ENCODE measurements around the gene LRIG2.
"Not testable (repeated sequence)": the region's sequence is repeated elsewhere in the genome, so short reads cannot be mapped to it uniquely, and the experiment has no call there.

LRIG2 gene, protein sequence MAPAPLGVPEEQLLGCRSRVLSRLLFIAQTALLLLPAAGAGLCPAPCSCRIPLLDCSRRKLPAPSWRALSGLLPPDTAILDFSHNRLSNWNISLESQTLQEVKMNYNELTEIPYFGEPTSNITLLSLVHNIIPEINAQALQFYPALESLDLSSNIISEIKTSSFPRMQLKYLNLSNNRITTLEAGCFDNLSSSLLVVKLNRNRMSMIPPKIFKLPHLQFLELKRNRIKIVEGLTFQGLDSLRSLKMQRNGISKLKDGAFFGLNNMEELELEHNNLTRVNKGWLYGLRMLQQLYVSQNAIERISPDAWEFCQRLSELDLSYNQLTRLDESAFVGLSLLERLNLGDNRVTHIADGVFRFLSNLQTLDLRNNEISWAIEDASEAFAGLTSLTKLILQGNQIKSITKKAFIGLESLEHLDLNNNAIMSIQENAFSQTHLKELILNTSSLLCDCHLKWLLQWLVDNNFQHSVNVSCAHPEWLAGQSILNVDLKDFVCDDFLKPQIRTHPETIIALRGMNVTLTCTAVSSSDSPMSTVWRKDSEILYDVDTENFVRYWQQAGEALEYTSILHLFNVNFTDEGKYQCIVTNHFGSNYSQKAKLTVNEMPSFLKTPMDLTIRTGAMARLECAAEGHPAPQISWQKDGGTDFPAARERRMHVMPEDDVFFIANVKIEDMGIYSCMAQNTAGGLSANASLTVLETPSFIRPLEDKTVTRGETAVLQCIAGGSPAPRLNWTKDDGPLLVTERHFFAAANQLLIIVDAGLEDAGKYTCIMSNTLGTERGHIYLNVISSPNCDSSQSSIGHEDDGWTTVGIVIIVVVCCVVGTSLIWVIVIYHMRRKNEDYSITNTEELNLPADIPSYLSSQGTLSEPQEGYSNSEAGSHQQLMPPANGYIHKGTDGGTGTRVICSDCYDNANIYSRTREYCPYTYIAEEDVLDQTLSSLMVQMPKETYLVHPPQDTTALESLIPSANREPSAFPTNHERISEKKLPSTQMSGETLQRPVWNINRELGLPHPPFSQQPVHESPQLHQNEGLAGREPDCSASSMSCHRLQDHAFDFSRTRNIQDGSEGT

DNA sequence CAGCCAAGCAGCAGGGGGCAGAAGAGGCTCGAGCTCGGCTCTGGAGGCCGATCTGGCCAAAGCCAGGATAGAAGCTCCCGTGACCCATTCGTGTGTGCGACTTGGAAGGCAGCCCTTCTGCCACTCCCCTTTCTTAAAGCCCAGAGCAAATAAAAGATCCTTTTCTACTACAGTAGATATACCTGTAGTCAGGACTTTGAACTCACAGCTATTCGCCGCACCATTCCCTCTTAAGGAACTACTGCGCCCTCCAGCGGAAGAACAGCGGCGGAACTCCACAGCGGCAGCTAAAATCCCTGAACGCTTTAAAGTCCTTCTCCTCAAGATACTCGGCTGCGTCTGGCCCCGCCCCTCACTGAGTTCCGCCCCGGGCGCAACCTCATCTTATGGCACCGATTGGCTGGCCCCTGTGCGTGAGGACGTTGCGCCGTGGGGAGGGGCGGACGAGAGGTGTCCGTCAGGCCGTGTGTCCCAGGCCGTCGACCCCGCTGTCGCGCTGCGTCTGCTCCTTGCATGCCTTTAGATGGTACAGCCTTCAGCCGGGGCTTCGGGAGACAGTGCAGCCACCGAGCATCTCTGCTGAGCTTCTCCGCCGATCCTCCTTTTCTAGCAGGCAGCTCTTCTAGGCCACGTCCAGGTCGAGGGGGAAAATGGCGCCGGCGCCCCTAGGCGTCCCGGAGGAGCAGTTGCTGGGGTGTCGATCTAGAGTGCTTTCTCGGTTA is at the start of gene LRIG2:
LRIG2 (plus strand) TSS at position 442 of the 722 bp plus-strand sequence; CDS start at position 651, 209 bp downstream.
- peak; percentile 88 to 98 for DNase-seq

DNA sequence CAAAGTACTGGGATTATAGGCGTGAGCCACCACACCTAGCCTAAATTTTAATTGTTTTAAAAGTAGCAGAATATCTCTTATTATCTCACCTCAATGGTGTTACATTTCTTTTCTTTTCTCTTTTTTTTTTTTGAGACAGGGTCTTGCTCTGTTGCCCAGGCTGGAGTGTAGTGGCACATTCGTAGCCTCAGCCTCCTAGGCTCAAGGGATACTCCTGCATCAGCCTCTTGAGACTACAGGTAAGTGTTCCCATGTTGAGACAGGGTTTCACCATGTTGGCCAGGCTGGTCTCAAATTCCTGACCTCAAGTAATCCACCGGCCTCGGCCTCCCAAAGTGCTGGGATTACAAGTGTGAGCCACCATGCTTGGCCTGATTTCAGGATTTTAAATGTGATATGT is 49.7 kb upstream of the LRIG2 start:
- not testable (repeated sequence) for DNase-seq

DNA sequence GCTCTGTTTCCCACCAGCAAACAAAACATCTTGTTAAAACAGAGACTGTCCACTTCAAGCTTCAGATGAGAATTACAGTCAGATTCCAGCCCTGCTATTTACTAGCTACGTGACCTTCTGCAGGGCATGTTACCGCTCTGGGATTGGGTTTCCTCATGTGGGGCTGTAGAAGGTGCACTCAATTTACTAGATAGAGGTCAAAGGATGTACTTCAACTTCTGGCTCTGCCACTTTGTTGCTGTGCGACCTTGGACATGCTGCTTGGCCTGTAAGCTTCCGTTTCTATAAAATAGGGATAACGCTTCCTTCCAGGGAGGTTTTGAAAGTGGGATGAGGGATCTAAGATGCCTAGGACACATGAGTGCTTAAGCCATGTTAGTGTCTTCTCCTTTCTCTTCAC is 46.0 kb upstream of the LRIG2 start:
- no peak for DNase-seq

DNA sequence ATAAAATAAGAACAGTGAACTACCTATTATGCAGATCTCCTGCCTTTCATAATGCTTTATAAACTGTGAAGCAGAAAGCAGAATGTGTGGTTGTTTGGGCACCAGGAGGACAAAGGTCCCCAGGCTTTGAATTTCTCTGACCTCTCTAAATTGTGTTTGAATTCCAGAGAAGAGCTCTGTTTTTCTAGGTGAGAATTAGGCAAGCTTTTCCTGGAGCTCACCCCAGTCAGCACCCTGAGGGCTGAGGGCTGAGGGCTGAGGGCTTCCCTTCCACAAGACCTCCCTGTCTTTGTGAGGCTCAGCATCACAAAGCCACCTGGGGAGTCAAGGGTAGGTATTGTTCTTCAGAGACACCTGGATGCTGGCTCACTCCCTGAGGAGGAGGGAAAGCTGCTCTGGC is 45.5 kb upstream of the LRIG2 start:
- DNase-seq = no peak

DNA sequence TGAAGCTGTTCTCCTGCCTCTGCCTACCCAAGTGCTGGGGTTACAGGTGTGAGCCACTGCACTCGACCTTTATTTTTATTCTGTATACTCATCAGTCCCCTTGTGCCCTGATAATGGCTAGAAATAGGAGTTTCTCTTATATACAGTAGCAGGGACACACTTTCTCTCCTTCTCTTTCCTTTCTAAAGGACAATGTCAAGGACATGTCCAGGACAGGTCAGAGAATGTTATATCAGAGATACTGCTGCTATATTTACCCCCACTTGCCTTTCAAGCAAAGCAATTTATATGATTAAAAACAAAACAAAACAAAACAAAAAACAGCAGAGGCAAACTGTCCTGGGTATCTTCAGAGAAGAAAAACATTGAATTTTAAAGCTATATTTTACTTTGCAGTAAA is 43.2 kb upstream of the LRIG2 start:
- no peak for DNase-seq

DNA sequence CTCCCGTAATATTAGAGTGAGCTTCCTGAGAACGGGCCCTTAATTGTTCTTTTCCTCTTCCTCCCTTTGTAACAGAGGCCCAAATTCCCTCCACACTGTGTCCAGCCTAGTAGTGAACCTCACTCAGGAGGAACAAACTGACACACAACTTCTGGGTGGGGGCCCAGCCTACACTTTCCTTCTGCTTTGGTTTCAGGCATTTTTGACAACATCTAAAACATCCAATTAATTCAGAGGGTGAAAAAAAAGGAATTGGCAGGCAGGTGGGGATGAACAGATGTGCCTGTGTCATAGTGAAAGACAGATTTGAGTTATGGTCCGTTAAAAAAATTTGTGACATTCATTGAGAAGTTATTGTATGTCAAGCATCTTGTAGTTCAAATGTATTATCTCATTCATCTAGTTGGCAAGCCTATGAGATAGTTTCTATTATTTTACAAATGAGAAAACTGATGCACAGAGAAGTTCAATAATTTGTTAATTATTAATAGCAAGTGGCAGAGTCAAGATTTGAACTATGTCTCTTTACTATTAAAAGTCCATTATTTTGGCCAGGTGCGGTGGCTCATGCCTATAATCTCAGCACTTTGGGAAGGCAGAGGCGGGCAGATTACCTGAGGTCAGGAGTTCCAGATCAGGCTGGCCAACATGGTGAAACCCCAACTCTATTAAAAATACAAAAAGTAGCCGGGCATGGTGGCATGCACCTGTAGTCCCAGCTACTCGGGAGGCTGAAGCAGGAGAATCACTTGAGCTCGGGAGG is 41.6 kb upstream of the LRIG2 start:
- DNase-seq = no peak

DNA sequence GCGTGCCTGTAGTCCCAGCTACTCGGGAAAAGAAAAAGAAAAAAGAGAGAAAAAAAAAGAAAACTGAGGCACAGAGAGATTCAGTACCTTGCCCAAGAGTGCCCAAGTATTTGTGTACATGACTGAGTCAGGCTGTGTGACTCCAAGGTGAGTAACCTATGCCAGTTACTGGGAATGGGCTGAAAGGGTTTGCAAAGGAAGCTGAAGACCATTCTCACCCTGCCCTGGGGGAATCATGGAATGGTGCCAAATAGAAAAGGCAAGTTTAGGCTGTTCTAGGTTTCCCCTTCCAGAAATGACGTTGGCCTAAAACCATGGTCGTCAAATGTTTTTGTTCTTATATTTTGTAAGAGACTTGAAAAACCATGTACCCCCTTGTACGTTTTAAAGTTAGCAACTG is 37.9 kb upstream of the LRIG2 start:
- no peak for DNase-seq

DNA sequence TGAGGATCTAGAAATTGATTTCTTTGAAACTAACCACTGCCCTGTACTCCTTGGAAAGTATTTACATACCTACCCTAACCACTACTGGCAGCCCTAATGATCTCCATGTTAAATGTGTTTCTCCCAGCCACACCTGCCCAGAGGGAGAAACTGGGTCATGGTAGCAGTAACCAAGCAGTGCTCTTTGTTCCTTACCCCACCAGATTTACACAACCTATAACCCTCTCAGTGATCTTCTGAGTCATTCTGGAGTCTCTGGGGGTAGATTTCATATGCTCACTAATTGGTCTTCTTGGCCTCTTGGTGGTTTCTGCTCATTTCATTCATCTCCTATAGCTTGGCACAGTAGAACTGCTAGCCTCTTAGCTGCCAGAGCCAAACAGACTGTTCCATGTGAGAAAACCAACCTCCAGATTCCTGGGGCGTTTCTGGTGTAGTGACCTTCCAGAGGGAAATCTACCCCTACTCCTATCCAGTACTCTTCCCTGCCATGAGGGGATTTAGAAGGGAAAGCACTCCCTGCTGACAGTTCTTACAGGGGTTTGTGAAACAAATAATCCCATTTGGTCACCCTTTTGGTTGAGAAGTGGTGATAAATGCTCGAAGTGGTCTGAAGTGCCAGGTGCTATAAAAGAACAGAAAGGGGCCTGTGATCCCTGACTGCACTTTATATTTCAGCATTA is 36.2 kb upstream of the LRIG2 start:
- DNase-seq = no peak

DNA sequence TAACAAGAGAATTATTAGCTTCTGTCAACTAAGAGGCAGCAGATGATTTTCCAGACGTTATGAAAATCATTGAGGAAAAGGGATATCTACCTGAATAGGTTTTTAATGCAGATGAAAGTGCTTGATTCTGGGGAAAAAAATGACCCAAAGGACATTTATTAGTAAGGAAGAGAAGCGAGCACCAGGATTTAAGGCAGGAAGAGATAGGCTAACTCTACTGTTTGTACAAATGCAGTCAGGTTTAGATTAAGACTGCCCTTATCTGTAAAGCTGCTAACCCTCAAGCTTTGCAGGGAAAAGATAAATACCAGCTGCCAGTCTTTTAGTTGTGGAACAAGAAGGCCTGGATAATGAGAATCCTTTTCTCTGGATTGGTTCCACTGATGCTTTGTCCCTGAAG is 33.0 kb upstream of the LRIG2 start:
- DNase-seq = no peak

DNA sequence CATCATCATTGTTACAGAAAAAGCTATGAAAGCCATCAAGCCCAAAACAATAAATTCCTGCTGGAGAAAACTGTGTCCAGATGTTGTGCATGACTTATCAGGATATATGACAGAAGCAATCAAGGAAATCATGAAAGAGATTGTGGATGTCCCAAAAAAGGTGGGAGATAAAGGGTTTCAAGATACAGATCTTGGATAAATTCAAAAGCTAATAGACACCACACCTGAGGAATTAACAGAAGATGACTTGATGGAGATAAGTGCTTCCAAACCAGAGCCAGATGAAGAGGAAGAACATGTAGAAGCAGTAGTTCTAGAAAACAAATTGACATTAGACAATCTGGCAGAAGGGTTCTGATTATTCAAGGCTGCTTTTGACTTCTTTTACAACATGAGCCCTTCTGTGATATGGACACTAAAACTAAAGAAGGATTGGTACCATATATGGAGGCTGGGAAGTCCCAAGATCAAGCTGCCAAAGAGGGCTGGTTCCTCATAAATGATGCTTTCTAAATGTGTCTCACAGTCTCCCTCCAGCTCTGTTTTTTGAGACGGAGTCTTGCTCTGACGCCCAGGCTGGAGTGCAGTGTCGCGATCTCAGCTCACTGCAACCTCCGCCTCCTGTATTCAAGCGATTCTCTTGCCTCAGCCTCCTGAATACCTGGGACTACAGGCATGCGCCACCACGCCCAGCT is 32.1 kb upstream of the LRIG2 start:
- DNase-seq = no peak

DNA sequence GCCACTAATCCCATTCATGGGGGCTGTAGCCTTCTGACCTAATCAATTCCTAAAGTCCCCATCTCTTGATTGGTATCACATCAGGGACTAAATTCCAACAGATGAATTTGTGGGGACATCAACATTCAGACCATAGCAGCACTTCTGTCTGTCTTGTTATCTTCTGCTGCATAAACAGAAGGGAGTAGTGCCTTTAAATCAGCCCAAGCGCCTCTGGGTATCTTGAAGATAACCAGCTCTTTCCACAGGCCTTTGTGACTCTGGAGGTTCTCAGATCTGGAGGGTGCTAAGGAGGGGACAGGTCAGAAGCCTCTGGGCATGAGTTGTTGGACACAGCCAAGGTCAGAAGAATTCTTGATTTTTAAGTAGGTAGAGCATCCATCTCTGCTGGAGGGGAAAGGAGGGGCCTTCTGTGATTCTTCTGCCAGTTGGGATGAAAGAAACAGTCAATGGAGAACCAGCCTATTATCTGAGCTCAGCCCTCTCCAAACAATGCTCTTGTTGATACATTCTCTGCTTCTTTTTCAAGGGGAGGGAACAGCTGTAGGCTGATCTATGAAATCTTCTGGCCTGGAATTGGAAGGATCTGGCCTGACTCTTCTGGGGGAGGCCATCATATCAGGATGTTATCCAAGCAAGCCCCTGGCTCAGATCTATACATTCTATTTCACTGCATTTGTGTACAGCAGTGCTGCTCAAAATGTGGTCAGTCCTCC is 31.3 kb upstream of the LRIG2 start:
- no peak for DNase-seq

DNA sequence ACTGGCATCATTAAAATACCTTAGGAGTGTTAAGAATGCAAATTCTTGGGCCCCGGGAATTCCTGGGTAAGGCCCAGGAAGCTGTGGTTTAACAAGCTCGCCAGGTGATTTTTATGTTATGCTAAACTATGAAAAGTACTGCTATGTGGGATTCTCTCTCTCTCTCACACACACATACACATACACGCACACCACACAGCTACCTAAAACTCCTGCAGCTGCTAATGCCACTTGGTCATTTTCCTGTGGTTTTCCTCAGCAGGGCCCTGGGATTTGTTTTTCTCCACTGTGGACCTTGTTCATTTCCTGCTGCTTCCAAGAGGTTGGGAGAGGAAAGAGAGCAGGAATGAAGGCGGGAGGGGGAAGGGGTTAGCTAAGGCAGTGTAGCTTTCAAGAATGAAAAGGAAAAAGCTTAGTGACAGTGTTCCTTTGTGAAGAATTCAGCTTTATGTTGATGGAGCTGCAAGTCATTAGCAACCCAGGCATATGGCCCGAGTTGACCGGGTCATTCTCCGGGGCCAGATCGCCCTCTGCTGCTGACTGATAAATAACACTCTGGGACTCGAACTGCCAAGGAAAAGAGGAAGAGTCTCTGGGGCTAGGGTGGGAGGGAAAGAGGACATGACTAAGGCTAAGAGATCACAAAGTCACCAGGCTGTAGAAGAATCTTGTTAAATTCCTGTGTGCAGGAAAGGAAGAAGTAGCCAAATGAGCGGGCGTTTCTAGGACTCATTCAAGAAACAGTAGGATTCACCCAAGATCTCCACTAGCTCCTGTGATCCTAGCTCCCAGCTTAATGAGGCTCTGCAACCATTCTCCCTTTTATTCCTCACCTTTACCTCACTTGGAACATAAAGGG is 30.5 kb upstream of the LRIG2 start:
- no peak for DNase-seq

DNA sequence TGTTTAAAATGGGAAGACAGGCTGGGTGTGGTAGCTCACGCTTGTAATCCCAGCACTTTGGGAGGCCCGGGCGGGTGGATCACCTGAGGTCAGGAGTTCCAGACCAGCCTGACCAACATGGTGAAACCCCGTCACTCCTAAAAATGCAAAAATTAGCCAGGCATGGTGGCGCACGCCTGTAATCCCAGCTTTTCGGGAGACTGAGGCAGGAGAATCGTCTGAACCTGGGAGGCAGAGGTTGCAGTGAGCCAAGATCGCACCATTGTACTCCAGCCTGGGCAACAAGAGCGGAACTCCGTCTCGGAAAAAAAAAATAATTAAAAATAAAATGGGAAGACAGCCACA is 29.9 kb upstream of the LRIG2 start:
- not testable (repeated sequence) for DNase-seq

DNA sequence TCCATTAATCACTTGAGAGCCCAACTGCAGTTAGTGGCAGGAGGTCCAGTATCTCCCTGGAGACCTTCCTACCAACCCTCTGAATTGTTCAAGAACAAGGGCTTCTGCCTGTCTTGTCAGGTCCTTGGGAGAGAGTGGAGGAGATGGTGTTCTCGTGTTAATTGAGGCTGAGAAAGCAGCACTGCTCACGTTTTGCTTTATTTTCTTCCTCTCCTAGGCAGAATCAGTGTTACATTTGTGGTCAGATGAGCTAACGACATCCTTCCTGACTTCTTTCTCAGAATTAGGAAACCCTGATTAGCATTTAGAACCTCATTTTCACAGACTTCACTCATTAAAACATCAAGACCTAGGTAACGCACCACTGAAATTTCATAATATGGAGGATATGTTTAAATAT is 26.4 kb upstream of the LRIG2 start:
- no peak for DNase-seq

DNA sequence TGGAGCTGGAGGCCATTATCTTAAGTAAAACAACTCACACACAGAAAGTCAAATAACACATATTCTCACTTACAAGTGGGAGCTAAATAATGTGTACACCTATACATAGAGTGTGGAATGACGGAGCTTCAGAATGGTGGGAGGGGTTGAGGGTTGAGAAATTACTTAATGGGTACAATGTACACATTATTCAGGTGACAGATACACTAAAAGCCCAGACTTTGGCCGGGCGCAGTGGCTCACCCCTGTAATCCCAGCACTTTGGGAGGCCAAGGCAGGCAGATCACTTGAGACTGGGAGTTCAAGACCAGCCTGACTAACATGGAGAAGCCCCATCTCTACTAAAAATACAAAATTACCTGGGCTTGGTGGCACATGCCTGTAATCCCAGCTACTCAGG is 24.9 kb upstream of the LRIG2 start:
- no peak for DNase-seq

DNA sequence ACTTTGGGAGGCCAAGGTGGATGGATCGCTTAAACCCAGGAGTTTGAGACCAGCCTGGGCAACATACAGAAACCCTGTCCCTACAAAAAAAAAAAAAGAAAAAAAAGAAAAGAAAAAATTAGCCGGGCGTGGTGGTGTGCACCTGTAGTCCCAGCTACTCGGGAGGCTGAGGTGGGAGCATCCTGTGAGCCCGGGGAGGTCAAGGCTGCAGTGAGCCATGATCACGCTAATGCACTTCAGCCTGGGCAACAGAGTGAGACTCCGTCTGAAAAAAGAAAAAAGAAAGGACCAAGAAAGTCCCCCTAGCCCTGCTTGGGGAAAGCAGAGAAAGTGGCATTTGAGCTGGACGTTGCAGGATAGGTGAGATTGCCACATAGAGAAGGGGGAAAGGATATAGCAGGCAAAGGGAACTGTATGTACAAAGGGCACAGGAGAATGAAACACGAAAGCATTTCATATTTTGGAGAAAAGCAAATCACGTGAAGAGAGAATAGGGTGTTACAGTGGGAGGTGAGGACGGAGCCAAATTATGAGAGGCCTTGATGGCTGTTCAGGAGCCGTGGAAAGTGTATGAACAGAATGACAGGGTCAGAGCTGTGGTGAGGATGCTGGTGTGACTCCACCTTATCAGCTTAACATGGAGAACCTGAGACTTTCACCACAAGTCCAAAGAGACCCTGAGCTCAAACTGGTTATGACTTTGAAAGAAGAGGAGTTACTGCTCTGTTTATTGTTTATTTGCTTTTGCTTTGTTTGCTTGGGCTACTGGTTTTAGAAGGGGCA is 19.5 kb upstream of the LRIG2 start:
- no peak for DNase-seq

DNA sequence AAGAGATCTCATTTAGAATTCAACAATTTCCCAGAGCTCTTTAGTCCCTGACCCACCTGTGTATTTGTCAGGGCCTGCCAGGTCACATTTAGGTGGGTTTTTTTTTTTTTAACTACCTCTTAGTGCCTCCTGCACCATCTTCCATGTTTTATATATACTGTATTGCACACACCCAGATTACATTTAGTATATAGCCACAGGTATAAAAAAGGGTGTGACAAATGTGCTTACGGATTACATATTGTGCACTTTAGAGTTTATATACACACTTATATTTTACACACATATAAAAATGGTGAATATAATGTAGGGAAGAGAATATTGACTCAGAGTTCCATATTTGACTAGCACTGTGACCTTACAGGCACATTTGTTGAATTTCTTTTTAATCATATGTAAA is 17.4 kb upstream of the LRIG2 start:
- DNase-seq = no peak

DNA sequence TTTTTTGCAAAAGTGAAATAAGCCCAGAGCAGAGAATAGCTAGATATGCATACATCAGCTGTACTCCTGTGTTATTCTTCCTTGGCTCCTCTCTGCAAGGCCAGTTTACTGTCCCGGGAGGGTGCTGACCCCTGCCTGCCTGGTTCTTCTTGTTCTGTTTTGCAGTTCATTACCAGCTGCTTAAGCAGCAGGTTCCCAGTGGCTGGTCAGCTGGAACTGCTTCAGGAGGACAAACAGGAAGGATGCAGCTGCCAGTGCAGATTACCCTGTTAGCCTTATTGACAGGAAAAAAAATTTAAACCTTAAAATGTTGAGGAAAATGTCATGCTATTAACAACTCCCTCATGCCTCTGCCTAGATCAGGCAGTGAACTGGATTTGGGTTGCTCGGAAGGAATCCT is 16.0 kb upstream of the LRIG2 start:
- DNase-seq = no peak

All from cerebellar nuclear complex (tissue), 1 donor.